Effector CD8-positive, alpha-beta T cell (primary cell): Measurements from ENCODE around the gene TOX3.

Source experiments
- DNase-seq: peaks from one replicate; lab custom pipeline; 2025; lab: John Stamatoyannopoulos, UW

TOX3 gene

DNA sequence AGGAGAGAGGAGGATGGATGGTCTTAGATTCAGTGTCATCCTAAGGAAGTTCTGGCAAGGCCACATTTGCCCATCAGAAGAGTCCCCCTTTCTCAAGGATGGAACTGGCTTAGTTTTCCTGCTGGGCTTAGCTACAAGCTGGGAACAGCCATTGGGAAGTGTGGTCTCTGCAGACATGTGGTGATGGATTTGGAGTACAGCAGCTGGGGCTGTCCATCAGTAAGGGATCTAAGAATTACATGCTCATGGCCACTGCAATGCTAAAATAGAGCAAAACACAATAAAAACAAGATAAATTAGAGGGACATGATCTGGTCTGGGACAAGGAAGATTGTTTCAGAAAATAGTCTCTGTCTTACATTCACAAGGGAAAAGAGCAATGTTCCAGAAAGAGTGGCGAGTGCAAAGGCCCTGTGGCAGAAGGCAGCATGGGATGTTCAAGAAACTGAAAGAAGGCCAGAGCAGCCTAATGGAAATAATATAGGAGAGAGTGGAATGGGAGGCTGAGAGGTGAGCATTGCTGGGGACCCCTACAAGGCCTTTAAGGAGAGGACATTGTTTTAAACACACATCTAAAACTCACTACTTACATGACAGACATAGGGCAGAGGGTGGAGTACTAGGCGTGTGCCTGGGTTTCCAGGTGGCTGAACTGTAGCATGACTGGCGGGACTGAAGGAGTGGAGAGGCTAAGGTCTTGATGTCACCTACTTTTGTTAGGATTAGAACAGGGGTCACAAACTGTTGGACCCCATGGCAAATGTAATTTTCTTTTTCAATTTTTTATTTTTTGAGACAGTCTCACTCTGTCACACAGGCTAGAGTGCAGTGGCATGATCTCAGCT is 17.0 kb upstream of the TOX3 start:
- no peak for DNase-seq

- no peak for DNase-seq
Observed at GRCh38 chr16:52562770-52563169, 15.8 kb upstream of the TOX3 start.

- no peak for DNase-seq
Observed at GRCh38 chr16:52561910-52562741, 15.2 kb upstream of the TOX3 start.

GRCh38 chr16:52558448-52558847 is 11.5 kb upstream of the TOX3 start:
- DNase-seq, result no peak

GRCh38 chr16:52557236-52557635 is 10.3 kb upstream of the TOX3 start:
- no peak for DNase-seq

- DNase-seq, result no peak
Observed at GRCh38 chr16:52556083-52556482, 9.1 kb upstream of the TOX3 start.

DNA sequence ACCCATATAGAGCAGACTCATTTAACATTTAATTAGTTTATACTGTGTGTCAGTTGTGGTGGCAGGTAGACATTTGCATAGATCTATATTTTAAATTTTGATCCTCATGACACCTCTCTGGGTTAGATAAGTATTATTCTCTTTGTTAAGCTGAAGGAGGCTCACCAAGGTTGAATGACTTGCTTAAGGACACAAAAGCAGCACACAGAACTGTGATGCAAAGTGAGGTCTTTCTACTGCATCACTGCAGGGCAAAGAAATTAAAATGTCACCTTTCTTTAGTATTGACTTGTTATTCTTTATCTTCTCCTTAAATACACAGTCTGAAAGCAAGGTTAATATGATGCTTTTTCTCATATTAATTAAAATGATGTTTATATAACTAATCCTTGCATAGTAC is 8.6 kb upstream of the TOX3 start:
- DNase-seq, result no peak

DNA sequence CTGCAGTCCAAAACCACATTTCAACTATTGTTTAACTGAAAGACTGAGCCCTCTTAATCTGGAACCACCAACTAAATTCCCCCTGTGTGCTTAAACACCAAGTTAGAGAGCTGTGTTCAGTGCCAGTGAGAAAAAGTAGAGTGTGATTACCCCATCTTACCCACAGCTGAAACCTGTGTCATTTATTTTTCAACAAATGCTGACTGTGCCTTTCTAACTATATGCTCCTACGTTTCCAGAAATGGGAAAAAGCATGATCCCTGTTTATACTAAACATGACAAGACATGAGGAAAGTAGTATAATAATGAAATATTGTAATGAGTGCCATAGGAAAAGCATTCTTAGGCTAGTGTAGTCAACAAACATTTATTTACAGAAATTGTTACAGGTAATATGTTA is 7.4 kb upstream of the TOX3 start:
- DNase-seq, result no peak

GRCh38 chr16:52553322-52553721 is 6.4 kb upstream of the TOX3 start:
- no peak for DNase-seq

- DNase-seq, result no peak
Observed at GRCh38 chr16:52552643-52553042, 5.7 kb upstream of the TOX3 start.

DNA sequence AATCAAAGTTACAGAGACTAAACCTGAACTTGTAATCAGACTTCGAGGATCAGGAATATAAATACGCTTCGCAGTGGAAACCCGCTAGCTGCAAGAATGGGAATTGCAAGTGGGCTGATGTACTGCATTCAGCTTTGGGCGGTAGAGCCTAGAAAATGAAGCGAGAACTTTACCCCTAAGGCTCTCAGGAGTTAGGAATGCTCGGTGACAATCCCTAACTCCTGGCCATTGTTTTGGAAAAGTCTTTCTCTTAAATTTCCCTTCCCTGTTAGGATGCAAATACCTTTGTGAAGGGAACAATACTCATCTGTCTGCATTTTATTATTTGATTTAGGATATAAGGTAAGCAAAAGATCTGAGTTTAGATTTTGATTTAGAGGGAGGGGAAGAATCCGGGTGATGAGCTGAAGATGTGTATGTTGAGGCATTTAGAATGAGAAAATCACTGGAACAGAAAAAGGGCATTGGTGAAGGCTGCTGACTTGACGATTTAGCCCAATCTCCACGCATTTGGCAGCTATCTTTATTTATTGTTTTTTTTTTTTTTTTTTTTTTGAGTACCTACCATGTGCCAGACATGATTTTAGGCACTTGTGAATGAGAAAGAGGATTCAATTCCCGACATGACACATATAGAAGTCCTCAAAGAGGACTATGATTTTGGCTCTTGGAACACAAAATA is 2.2 kb upstream of the TOX3 start:
- no peak for DNase-seq

GRCh38 chr16:52548261-52549010 is 1.5 kb upstream of the TOX3 start:
- DNase-seq, result no peak

DNA sequence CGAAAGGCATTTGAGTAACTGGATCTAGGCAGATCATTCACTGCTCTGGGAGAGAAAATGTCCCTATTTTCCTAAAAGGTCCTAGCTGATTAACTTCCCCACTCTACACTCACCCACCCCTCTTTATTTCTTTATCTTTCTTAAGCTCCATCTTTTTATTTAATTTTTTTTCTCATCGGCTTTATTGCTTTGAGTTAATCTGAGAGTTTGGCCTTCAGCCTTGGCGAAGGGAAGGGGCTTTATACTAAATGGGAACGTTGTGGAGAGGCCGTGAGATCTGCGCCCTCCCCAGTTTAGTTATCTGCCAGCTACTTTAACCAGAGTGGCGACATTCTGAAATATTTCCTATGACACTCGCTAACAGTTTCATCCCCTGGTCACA is 882 bp upstream of the TOX3 start:
- DNase-seq, result no peak

- no peak for DNase-seq
Observed at GRCh38 chr16:52546291-52547003, 496 bp downstream of the TOX3 start.

GRCh38 chr16:52545898-52546266 is 1.1 kb downstream of the TOX3 start:
- DNase-seq, result no peak

DNA sequence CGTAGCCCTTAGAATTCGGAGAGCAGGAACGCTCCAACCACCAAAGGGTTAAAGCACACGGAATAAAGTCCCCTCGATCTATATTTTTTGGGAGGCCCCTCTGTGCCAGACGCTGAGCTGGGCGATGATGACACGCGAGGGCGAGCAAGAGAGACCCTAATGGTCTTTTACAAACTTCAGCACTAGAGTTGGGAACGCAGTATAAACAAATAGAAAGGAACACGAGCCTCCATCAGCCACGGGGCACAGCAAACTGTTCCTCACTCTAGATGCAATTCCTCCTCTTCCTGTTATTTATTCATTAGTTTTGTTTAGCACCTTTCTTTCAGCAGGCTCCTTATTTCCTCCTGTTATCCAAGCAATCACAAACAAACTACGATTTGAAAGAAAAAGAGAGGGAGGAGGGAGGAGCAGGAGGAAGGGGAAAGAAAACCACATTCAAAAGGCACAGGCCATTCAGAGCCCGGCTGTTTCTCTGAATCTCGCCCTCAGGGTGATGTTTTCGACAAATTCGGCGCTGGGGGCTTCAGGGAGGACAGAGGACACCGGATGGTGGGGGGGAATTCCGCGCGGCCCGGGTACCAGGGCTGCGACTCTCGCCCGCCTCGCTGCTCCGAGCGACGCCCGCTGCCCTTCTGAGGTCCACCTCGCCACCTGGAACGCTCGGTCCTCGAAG is 1.6 kb downstream of the TOX3 start:
- DNase-seq, result no peak

DNA sequence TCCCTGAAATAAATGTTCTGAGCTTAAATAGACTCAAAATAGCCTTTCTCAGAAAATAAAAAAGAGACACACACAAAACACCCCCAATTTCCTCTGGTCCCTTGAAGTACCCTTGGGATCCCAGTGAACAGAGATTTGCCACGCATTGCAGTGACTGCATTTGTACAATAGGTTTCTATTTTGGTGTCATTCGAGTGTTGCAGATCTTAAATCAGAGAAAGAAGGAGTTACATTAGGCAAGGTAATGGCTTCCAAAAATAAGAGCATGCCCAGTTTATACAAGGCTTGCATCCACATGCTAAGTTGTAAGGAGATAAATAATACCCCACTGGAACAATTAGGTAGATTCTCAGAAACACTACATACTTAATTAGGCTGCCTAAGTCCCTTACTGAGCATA is 2.2 kb downstream of the TOX3 start:
- no peak for DNase-seq

- DNase-seq, result no peak
Observed at GRCh38 chr16:52543654-52544053, 3.3 kb downstream of the TOX3 start.

DNA sequence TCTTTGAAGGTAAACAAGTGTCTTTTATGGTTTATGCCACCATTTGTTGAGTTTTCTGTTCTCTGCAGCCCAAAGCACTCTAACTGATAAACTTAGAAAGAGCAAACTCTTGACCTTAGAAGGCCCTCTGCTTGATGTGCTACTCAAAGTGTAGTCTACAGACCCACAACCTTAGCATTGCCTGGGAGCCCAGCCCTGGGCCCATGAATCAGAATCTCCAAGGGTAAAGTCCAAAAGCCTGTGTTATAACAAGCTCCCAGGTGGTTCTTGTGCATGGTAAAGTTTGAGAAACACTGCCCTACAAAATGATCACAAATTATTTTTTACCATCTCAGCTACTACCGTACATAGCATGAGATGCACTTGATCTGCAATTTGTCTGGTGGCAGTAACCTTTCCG is 6.0 kb downstream of the TOX3 start:
- DNase-seq, result no peak

DNA sequence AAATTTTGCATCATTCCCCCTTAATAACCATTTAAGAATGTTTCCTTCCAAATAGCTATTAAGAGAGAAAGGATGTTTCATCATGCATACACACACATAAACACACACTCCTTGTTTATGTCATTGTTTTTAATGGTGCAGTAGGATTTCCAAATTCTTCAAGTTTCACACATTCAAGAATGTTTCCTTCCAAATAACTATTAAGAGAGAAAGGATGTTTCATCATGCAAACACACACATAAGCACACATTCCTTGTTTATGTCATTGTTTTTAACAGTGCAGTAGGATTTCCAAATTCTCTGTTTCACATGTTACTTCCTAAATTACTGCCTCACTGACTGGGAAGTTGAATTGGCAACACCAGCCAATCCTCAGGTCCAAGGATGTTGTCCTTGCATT is 7.8 kb downstream of the TOX3 start:
- no peak for DNase-seq

GRCh38 chr16:52538511-52538910 is 8.4 kb downstream of the TOX3 start:
- no peak for DNase-seq
